ENCODE data around the gene NOS1AP.

Gene NOS1AP

GRCh38 chr1:162374406-162374805, 304.9 kb downstream of the NOS1AP start:
- TF ChIP-seq POLR2A (IDR thresholded peaks at IDR 0.05; ENCODE audit: extremely low read depth, insufficient read length) (no peak), MAX (IDR thresholded peaks at IDR 0.05; ENCODE audit: low read depth, low read length) (no peak), CTCF (IDR thresholded peaks at IDR 0.05; ENCODE audit: low read depth, low read length) (no peak), MYC (IDR thresholded peaks at IDR 0.05; ENCODE audit: low read depth, low read length) (no peak)
- no peak overlapping the region for H3K4me3 ChIP-seq (ENCODE audit: low read depth, low read length)
- DNase-seq (ENCODE audit: low read depth) = no peak

GRCh38 chr1:162375463-162375862, 306.0 kb downstream of the NOS1AP start:
- no peak overlapping the region for H3K4me3 ChIP-seq (ENCODE audit: low read depth, low read length)
- DNase-seq (ENCODE audit: low read depth) = no peak
- TF ChIP-seq MAX (IDR thresholded peaks at IDR 0.05; ENCODE audit: low read depth, low read length) = no peak
- TF ChIP-seq MYC (IDR thresholded peaks at IDR 0.05; ENCODE audit: low read depth, low read length) = no peak
- TF ChIP-seq CTCF (IDR thresholded peaks at IDR 0.05; ENCODE audit: low read depth, low read length) = no peak
- TF ChIP-seq POLR2A (IDR thresholded peaks at IDR 0.05; ENCODE audit: extremely low read depth, insufficient read length) = no peak

GRCh38 chr1:162376691-162377090, 307.2 kb downstream of the NOS1AP start, which contains the start of gene SPATA46:
SPATA46 (minus strand) TSS chr1:162376854; CDS start chr1:162376790, 64 bp downstream.
- no peak for DNase-seq (ENCODE audit: low read depth)
- no peak for TF ChIP-seq MYC (IDR thresholded peaks at IDR 0.05; ENCODE audit: low read depth, low read length)
- no peak for TF ChIP-seq POLR2A (IDR thresholded peaks at IDR 0.05; ENCODE audit: extremely low read depth, insufficient read length)
- TF ChIP-seq MAX (IDR thresholded peaks at IDR 0.05; ENCODE audit: low read depth, low read length) = no peak
- TF ChIP-seq CTCF (IDR thresholded peaks at IDR 0.05; ENCODE audit: low read depth, low read length) = no peak
- no peak within 1 kb of the TSS for H3K4me3 ChIP-seq (ENCODE audit: low read depth, low read length)

GRCh38 chr1:162380061-162380846, 310.8 kb downstream of the NOS1AP start:
- no peak overlapping the region for H3K4me3 ChIP-seq (ENCODE audit: low read depth, low read length)
- no peak for DNase-seq (ENCODE audit: low read depth)
- TF ChIP-seq POLR2A (IDR thresholded peaks at IDR 0.05; ENCODE audit: extremely low read depth, insufficient read length) (no peak), MAX (IDR thresholded peaks at IDR 0.05; ENCODE audit: low read depth, low read length) (no peak), CTCF (IDR thresholded peaks at IDR 0.05; ENCODE audit: low read depth, low read length) (no peak), MYC (IDR thresholded peaks at IDR 0.05; ENCODE audit: low read depth, low read length) (no peak)

GRCh38 chr1:162381383-162381782, 311.9 kb downstream of the NOS1AP start, which contains the start of gene C1orf226:
C1orf226 (plus strand) TSS chr1:162381728; CDS start chr1:162381902, 174 bp downstream.
- DNase-seq (ENCODE audit: low read depth) = no peak
- TF ChIP-seq MAX (IDR thresholded peaks at IDR 0.05; ENCODE audit: low read depth, low read length) = no peak
- no peak for TF ChIP-seq CTCF (IDR thresholded peaks at IDR 0.05; ENCODE audit: low read depth, low read length)
- TF ChIP-seq POLR2A (IDR thresholded peaks at IDR 0.05; ENCODE audit: extremely low read depth, insufficient read length) = no peak
- TF ChIP-seq MYC (IDR thresholded peaks at IDR 0.05; ENCODE audit: low read depth, low read length) = no peak
- H3K4me3 ChIP-seq (ENCODE audit: low read depth, low read length) = no peak within 1 kb of the TSS
